ENCODE data around the gene HSD3B2. TPM values are rescaled to one million over a fixed set of nuclear protein-coding genes. Genes with fewer than 3 reads are reported as not detected.

The HSD3B2 gene
- total RNA-seq, 4 donors from 2014 or later = 3.0 to 125 (median 46.4) TPM

GRCh38 chr1:119462964-119463363 is 48.0 kb downstream of the HSD3B2 start:
- WGBS, 2 donors (ENCODE audit: low coverage in 1 of 2) = 88 to 94% methylated on average over 1 to 2 of the region's 2 CpGs
- in situ Hi-C loops (cut with MboI; ENCODE audit: low pct_ligation_motif_present in 1 of 4, low pct_unique_long_range_greater_than_20kb in 1 of 4, low sequenced_read_pairs in 3 of 4) = no loop called here

DNA sequence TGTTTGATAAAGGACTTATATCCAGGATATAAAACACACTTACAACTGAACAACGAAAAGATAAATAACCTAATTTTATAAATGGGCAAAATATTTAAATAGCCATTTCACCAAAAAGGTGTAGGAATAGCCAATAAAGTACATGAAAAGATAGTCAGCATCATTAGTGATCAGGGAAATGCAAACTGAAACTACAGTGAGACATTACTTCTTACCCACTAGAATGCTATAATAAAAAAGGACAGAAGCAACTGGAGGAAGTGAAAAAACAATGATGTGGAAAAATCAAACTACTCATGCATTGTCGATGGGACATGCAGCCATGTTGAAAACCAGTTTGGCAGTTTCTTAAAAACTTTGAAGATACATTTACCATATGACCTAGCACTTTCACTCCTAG is 48.6 kb downstream of the HSD3B2 start:
- no peak for DNase-seq
- TF ChIP-seq CTCF (IDR thresholded peaks at IDR 0.05) (no peak), POLR2AphosphoS5 (IDR thresholded peaks at IDR 0.05) (no peak), POLR2A (IDR thresholded peaks at IDR 0.05) (no peak), EP300 (IDR thresholded peaks at IDR 0.05; ENCODE audit: low read depth) (no peak)
- no peak overlapping the region for H3K27ac ChIP-seq
- no peaks in the 10 kb centered on the region for H3K9me3 ChIP-seq
- no peak overlapping the region for H3K4me3 ChIP-seq
- intact Hi-C loops (cut with DNase I; ENCODE audit: low total_unique reads) (no loop called here), in situ Hi-C loops (cut with MboI; ENCODE audit: low pct_ligation_motif_present in 1 of 4, low pct_unique_long_range_greater_than_20kb in 1 of 4, low sequenced_read_pairs in 3 of 4) (no loop called here)
- H3K27me3 ChIP-seq = no peaks in the 10 kb centered on the region
- H3K4me1 ChIP-seq = peaks cover 0 to 14% (median 0%) of the 10 kb centered on the region in 4 donors
- no peaks in the 10 kb centered on the region for H3K36me3 ChIP-seq
- 67 to 72% methylated on average over 2 of the region's 2 CpGs for WGBS, 2 donors (ENCODE audit: low coverage in 1 of 2)

More at GRCh38 chr1:119462964-119463363, 48.0 kb downstream of the HSD3B2 start:
- Histone ChIP-seq H3K9me3 (no peaks in the 10 kb centered on the region), H3K27ac (no peak overlapping the region), H3K27me3 (no peaks in the 10 kb centered on the region), H3K4me1 (peaks cover 0 to 9% (median 0%) of the 10 kb centered on the region in 4 donors), H3K4me3 (no peak overlapping the region), H3K36me3 (no peaks in the 10 kb centered on the region)
- TF ChIP-seq POLR2A (IDR thresholded peaks at IDR 0.05) (no peak), POLR2AphosphoS5 (IDR thresholded peaks at IDR 0.05) (no peak), EP300 (IDR thresholded peaks at IDR 0.05; ENCODE audit: low read depth) (no peak), CTCF (IDR thresholded peaks at IDR 0.05) (no peak)
- DNase-seq = no peak
- intact Hi-C loops (cut with DNase I; ENCODE audit: low total_unique reads) = no loop called here

GRCh38 chr1:119466445-119466844 is 51.5 kb downstream of the HSD3B2 start:
- Histone ChIP-seq H3K4me3 (no peak overlapping the region), H3K4me1 (peaks cover 0 to 15% (median 0%) of the 10 kb centered on the region in 4 donors), H3K27me3 (no peaks in the 10 kb centered on the region), H3K9me3 (no peaks in the 10 kb centered on the region), H3K36me3 (no peaks in the 10 kb centered on the region), H3K27ac (no peak overlapping the region)
- no peak for DNase-seq
- 55 to 59% methylated on average over 2 of the region's 2 CpGs for WGBS, 2 donors (ENCODE audit: low coverage in 1 of 2)
- in situ Hi-C loops (cut with MboI; ENCODE audit: low pct_ligation_motif_present in 1 of 4, low pct_unique_long_range_greater_than_20kb in 1 of 4, low sequenced_read_pairs in 3 of 4) (no loop called here), intact Hi-C loops (cut with DNase I; ENCODE audit: low total_unique reads) (no loop called here)
- TF ChIP-seq CTCF (IDR thresholded peaks at IDR 0.05) (no peak), POLR2AphosphoS5 (IDR thresholded peaks at IDR 0.05) (no peak), EP300 (IDR thresholded peaks at IDR 0.05; ENCODE audit: low read depth) (no peak), POLR2A (IDR thresholded peaks at IDR 0.05) (no peak)

- in situ Hi-C loops (cut with MboI; ENCODE audit: low pct_ligation_motif_present in 1 of 4, low pct_unique_long_range_greater_than_20kb in 1 of 4, low sequenced_read_pairs in 3 of 4) = no loop called here
- intact Hi-C loops (cut with DNase I; ENCODE audit: low total_unique reads) = no loop called here
- no peak overlapping the region for H3K4me3 ChIP-seq
- WGBS, 2 donors (ENCODE audit: low coverage in 1 of 2) = 95 to 100% methylated on average over 1 of the region's 1 CpG
- no peak for DNase-seq
- H3K36me3 ChIP-seq = no peaks in the 10 kb centered on the region
- H3K27ac ChIP-seq = no peak overlapping the region
- H3K9me3 ChIP-seq = no peaks in the 10 kb centered on the region
- peaks cover 0 to 15% (median 0%) of the 10 kb centered on the region in 4 donors for H3K4me1 ChIP-seq
- TF ChIP-seq CTCF (IDR thresholded peaks at IDR 0.05) (no peak), EP300 (IDR thresholded peaks at IDR 0.05; ENCODE audit: low read depth) (no peak), POLR2A (IDR thresholded peaks at IDR 0.05) (no peak), POLR2AphosphoS5 (IDR thresholded peaks at IDR 0.05) (no peak)
- no peaks in the 10 kb centered on the region for H3K27me3 ChIP-seq
These were observed 52.3 kb downstream of the HSD3B2 start for GRCh38 chr1:119467219-119467618.

All from transverse colon (tissue), 4 donors.